GM21576 (cell line): ENCODE measurements around the gene MAP3K21.

Experiments
- ATAC-seq: cut with Tn5 transposase; IDR thresholded peaks from one replicate; pipeline ENCODE4 v1.9.1; 2021; ENCODE audit warnings: mild to moderate bottlenecking, moderate library complexity; ENCODE audit not compliant: unreplicated experiment

The MAP3K21 gene

DNA sequence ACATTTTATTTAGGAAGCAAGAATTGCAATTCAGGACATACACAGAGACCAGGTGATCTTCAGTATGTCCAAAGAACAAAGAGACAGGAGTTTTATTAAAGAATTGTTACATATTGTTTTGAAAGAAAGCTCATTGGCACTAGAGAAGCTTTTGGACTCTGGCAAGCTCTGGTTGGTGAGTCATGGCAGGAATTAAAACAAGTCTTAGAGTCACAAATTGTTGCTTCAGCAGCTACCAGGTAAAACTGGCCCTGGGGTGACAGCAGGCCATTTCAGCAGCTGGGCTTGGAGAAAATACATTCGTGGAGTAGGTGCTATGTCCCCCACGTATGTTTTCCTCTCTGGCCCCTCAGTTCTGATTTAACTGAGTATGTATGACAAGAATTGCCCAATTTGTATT is 58.8 kb downstream of the MAP3K21 start:
- no peak for ATAC-seq

DNA sequence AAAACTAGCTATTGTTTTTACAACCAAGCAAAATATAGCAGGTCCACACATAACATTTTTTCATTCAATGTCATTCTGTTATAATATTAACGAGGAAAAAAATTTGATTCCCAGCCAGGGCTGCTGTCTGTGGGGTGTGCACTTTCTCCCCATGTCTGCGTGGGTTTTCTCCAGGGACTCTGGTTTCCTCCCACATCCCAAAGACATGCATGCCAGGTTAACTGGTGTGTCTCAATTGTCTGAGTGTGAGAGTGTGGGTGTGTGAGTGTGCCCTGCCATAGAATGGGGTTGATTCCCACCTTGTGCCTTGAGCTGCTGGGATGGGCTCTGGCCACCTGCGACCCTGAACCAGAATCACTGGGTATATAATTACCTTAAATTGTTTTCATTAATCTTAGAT is 60.1 kb downstream of the MAP3K21 start:
- ATAC-seq = no peak

DNA sequence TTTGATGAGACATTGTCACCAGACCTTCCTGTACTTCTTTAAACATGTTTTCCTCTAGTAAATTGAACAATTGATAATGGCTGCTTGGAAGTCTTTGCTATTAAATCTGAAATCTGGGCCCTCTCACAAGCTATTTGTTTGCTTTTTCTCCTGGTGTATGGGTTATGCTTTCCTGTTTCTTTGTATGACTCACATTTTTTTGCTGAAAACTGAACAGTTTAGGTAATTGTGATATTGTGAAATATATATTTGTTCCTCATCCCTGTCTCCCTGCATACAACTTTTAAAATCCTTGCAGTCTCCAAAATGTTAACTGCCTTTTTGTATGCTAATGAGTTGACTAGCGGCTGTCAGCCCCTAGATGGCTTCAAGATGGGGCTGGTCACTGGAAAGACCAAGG is 61.6 kb downstream of the MAP3K21 start:
- no peak for ATAC-seq

DNA sequence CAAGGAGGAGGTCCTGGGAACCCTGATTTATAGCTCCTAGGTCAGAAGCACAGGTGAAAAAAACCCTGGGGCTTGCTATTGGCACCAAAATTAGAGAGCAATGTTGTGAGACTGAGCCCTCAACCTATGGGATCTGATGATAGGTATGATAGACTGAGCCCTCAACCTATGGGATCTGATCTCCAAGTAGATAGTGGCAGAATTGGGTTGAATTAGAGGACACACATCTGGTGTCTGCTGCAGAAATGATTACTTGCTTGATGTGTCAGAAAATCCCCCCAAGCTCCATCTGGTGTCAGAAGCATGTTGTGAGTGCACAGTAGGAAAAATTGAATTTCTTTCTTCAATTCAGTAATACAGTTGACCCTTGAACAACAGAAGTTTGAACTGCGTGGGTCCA is 62.4 kb downstream of the MAP3K21 start:
- no peak for ATAC-seq

DNA sequence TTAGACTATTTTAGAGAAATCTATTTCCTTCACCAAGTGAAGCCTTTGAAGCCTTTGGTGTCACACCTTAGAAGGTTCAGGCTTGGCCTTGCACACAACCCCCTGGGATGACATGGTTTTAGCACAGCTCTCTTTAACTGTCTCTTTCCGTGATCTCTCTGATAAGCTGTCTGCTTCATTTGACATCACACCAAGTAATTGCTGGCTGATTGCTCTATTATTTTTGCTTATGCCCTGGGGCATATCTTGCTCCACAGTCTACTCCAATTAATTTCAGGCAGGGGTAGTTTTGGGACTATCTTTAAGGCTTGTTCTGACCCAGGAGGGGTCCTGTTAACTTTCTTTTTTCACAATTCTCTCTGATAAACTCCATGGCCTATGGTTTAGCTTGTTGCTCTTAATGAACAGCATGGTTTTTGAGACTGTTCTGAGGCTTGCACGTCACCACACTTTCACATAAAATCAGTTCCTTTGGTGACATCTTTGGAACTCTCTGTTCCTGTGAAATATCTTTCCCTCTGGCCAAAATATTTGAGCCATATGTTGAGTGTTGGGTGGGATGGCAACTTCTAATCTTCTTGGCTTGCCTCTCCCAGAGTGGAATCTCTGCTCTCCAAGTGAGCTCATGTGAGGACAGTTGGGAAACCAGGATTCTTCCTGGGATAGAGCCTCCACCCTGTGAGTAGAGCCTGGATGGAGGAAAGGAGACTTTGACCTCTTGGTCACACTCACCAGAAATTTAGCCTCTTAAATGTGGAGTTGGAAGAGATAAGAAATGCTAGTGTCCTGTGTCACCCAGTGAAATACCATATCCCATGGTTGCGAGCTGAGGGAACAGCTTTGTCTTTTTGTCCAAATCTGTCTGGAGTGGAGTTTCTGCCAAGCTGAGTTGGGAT is 63.6 kb downstream of the MAP3K21 start:
- ATAC-seq = no peak

DNA sequence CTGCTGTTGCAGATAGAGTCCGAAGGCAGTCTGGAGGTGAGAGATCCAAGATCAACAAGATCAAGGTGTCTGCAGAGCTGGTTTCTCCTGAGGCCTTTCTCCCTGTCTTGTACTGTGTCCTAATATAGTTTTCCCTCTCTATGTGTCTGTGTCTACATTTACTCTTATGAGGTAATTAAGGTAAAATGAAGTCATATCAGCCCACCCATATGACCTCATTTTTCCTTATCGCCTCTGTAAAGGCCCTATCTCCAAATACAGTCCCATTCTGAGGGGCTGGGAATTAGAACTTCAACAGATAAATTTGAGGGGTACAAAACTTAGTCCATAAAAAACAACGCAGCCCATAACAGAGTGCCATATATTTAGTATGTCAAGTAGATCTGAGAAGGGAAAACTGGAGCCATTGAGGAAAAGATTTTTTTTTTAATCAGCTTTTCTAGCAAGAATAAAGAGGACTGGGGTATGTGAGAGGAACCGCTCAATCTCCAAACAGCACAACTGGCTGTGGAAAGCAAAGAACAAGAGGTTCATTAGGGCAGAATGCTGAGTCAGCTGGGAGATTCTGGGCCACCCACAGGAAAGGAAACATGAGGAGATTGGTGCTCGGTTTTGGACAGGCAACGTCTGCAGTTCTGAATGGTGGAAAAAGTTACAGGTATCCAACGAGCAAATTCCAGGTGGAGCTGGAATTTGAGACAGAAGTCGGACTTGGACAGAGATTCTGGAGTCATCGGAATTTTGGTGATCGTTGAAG is 65.7 kb downstream of the MAP3K21 start:
- ATAC-seq = no peak

DNA sequence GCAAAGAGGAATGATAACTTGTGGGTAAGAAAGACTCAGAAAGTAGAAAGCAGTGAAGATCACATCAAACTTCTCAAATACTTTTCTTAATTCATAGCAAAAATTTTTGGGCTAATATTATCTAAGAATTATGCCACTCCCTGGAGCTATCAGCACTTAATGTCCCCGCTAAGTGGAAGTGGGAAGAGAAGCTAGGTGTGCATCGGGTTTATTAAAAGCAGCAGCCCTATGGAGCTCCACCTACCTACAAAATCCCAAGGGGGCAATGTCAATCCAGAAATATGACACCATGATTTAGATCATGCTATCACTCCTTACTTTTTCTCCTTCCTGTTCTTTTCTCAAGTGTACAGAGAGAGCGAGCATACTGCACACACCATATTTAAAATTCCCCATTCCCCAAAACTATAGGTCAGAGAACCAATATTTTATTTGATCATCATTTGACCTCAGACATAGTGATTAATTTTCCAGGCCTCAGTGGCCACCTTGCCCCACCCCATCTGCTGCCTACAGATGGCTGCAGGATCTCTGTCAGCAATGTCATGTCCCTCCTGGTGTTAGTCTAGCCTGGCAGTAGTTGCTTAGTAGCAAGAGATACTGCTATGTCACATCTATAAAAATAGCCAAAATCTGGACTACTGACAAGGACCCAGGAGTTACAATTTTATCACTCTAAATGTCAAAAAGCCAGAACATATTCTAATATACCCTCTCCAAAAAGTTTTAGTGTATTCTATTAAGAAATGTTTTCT is 66.6 kb downstream of the MAP3K21 start:
- ATAC-seq = no peak

DNA sequence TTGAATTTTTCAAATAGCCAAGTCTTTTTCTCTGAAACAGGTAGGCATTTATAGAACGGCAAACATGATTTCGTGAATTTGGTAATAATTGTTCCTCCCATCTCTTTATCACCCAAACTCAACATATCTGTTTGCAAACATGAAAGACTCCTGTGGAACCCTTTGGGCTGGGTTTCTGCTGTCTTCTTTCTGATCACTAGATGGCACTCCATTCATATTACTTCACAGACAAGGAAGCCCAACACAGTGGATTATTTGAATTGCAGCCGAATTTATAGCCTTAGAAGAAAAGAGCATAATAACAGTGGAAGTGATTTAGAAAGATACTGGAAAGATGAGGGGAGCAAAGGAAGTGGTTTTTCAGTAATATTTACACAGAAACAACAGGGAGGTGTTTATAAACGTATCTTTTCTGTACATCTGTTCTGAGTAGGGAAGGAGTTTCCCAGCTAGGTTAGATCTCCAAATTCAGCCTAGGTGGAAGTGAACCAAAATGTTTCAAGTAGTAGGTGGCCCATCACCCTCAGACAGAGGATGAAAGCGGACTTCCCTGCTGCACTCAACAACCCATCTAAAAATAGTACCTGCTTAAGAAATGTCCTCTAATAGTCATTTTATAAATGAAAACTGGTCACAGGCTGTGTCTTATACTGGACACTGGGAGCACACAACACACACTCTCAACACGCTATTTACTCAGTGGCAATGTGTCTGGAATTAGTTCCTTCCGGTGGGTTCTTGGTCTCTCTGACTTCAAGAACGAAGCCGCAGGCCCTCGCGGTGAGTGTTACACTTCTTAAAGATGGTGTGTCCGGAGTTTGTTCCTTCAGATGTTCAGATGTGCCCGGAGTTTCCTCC is 67.6 kb downstream of the MAP3K21 start:
- peak; percentile 88 for ATAC-seq

DNA sequence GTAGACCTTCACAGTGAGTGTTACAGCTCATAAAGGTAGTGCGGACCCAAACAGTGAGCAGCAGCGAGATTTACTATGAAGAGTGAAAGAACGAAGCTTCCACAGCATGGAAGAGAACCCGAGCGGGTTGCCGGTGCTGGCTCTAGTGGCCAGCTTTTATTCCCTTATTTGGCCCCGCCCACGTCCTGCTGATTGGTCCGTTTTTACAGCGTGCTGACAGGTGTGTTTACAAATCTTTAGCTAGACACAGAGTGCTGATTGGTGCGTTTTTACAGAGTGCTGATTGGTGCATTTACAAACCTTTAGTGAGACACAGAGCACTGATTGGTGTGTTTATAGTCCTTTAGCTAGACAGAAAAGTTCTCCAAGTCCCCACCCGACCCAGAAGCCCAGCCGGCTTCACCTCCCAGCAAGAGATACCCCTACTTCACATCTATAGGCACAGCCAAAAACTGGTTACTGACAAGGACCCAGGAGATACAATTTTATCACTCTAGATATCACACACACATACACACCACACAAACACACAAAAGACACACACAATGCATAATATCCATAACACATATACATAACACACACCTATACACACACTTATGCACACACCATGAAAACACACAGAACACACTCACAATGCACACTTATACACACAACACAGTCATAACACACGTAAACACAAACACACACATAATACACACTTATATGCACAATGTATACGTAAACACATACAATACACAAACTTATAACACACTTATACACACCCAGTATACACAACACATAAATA is 68.5 kb downstream of the MAP3K21 start:
- no peak for ATAC-seq

DNA sequence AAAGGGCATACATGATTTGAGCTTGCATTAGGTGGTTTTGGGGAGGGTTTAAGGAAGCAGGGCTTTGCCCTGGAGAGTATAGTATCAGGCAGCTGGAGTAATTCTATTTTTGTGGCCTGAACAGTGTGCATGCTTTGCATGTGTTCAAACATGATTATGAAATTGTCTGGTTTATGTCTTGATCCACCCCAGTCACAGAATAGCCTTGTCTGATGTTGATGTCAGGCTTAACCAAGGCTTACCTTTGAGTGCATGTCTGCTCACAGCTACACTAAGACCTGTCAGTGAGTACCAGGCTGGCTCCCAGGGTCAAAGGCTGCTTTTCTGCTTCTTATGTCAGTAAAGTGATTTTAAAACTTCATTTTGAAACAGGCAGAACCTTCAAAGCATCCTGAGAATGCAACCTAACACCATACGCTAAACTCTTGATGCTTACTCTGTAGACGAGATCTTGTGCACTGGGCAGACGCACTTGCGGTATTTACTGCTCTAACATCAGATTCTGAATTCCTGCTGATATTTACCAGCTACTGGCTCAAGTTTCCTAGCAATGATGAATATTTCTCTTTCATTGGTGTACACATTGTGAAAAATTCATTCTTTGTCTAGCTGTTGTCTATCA is 78.9 kb downstream of the MAP3K21 start:
- ATAC-seq = no peak

DNA sequence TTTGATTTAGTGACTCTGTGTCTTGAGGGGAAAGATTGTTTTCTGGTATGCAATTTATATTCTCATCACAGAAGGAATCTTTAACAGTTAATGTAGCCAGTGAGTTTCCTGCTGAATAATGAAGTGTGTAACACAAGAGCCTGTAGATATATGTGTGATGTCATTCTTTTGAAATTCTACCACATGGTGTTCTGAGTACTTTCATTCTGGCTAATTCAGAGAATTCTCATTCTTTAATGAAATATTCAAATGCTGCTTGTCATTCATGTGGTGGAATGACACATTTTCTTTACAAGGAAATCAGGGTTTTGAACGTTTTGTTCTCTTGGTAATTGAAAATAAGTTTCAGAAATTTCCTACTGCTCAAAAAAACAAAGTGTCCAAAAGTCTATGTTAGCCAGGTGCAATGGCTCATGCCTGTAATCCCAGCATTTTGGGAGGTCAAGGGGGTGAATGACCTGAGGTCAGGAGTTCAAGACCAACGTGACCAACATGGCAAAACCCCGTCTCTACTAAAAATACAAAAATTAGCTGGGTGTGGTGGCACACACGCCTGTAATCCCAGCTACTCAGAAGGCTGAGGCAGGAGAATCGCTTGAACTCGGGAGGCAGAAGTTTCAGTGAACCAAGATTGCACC is 79.6 kb downstream of the MAP3K21 start:
- no peak for ATAC-seq

DNA sequence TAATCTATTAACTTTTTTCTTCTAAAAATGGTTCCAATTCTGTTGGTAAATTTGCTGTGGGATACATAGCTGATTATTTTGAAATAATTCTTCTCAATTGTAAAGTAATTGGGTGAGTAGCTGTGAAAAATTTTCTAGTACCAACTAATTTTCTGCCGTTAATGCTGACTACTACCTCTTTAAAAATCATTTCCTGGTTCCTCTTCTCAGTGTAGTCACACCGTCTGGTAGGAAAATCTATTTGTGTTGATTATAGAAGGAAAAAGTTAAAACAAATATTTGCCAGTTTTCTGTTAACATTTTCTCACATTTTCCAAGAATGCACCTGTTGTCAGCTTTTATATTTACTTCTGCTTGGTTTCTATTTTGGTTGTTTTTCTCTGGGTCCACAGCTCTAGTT is 82.0 kb downstream of the MAP3K21 start:
- ATAC-seq = no peak

DNA sequence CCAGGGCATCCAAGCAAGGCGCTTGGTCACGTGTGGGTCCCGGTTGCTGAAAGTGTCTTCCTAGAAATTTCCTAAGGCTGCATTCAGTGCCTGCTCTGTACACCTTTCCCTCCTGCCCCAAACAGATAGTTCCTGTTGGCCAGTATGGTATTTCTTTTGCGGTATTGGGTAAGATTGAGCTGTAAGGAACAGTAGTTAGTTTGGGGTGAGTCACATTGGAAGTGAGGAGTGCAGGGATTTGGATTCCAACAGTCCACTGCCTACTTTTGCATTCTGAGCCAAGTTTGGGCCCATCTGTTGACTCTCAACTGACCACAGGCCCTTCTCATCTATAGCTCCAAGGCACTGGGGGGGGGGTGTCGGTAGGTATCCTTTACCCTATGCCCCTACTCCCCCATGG is 83.4 kb downstream of the MAP3K21 start:
- no peak for ATAC-seq

DNA sequence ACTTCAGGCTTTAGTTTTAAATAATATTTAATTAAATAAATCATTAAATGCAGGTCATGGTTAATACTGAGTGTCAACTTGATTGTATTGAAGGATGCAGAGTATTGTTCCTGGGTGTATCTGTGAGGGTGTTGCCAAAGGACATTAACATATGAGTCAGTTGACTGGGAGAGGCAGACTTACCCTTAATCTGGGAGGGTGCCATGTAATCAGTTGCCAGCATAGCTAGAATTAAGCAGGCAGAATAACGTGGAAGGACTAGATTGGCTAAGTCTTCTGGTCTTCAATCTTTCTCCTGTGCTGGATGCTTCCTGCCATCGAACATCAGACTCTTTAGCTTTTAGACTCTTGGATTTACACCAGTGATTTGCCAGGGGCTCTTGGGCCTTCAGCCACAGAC is 85.3 kb downstream of the MAP3K21 start:
- no peak for ATAC-seq

DNA sequence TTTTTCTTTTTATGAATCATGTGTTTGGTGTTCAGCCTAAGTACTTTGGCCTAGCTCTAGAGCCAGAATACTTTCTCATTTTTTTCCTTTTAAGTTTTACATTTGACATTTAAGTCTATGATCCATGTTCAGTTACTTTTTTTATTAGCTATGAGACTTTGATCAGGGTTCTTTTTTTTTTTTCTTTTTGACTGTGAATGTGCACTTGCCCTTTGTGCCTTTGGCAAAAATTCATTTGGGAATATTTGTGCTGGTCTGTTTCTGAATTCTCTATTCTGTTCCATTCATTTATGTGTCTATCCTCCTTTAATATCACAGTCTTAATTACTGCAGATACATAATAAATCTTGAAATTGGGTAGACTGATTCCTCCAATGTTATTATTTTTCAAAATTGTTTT is 93.8 kb downstream of the MAP3K21 start:
- no peak for ATAC-seq

DNA sequence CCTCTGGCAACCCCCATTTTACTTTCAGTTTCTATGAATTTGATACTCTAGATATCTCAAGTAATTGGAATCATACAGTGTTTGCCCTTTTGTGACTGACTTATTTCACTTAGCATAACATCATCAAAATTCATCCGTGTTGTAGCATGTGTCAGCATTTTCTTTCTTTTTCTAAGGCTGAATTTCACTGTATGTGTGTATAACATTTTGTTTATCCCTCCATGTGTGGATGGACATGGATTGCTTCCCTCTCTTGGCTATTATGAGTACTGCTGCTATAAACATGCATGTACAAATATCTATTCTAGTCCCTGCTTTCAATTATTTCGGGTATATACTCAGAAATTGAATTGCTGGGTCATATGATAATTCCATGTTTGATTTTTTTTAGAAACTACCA is 97.3 kb downstream of the MAP3K21 start:
- no peak for ATAC-seq

DNA sequence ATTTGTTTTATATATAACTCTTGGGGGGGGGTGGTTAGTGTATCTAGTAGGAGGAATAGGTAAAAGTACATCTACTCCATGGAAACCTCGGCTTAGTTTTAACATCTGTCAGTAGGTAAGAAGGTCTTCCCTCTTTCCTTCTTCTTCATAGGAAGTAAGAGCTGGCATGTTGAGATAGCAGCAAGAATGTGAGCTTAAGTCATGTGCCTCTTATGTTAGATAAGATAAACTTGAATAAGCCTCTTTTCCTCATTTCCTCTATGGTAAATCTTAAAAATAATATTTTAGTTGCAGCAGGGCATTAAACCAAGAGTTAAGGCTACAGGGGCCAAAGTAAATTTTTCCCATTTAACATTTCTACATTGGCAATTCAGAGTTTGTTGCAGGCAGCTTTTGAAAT is 100.4 kb downstream of the MAP3K21 start:
- no peak for ATAC-seq

DNA sequence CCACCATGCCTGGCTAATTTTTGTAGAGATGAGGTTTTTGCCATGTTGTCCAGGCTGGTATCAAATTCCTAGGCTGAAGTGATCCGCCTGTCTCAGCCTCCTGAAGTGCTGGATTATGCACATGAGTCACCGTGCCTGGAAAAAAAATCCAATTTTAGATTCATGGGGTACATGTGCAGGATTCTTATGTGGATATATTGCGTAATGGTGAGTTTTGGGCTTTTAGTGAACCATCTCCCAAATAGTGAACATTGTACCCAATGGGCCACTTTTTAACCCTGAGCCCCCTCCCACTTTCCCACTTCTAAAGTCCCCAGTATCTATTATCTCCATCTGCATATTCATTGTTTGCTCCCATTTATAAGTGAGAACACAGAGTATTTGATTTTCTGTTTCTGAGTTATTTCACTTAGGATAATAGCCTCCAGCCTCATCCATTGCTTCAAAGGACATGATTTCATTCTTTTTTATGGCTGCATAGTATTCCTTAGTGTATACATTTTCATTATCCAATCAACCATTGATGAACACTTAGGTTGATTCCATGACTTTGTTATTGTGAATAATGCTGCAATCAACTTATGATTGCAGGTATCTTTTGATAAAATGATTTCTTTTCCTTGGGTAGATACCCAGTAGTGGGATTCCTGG is 104.4 kb downstream of the MAP3K21 start:
- no peak for ATAC-seq
